ENCODE results near the gene PELI2. TPM values are rescaled to one million over a fixed set of nuclear protein-coding genes. Genes with fewer than 3 reads are reported as not detected.
A peak's percentile ranks its signal among the peaks of the same experiment; 100 is the strongest.
"Not testable (repeated sequence)": the region's sequence is repeated elsewhere in the genome, so short reads cannot be mapped to it uniquely, and the experiment has no call there.

Gene PELI2
- total and polyA plus RNA-seq, 2 experiments from 2014 or later = 8.0 to 24.5 TPM

- no peak for TF ChIP-seq EZH2phosphoT487 (IDR thresholded peaks at IDR 0.05; ENCODE audit: unreplicated experiment)
- TF ChIP-seq JUNB (IDR thresholded peaks at IDR 0.05; ENCODE audit: unreplicated experiment) = no peak
- TF ChIP-seq CREB1 (CRISPR knock-in tag; IDR thresholded peaks at IDR 0.05; ENCODE audit: low read depth) = no peak
- peaks cover 16% of the 10 kb centered on the region; the same call in 2 of the 3 replicates for H3K9me3 Mint-ChIP-seq
- Histone ChIP-seq H3K27me3 (ENCODE audit: insufficient read depth) (no peaks in the 10 kb centered on the region), H3K79me2 (replicated peaks; ENCODE audit: insufficient read depth) (peaks cover 100% of the 10 kb centered on the region), H4K20me1 (replicated peaks; ENCODE audit: insufficient read depth) (0 out of 2 replicates have a peak, but pooled peaks cover 9% of the 10 kb centered on the region), H3K27ac (ENCODE audit: low read depth) (no peak overlapping the region), H2AFZ (no peak overlapping the region), H3K9me2 (ENCODE audit: insufficient read depth) (no peaks in the 10 kb centered on the region), H3K4me3 (no peak overlapping the region), H3K4me1 (ENCODE audit: insufficient read depth) (0 out of 2 replicates have a peak, but pooled peaks cover 6% of the 10 kb centered on the region), H3K4me2 (no peak overlapping the region), H3F3A (replicated peaks; ENCODE audit: low read depth) (no peaks in the 10 kb centered on the region), H3K36me3 (ENCODE audit: insufficient read depth) (no peaks in the 10 kb centered on the region)
- no peaks in the 10 kb centered on the region for H3K27me3 Mint-ChIP-seq (ENCODE audit: insufficient read depth, low read depth, poor library complexity)
- no peak overlapping the region for H3K27ac Mint-ChIP-seq
- H3K36me3 Mint-ChIP-seq (ENCODE audit: low read depth) = peaks cover 25% of the 10 kb centered on the region; the same call in 2 of the 3 replicates
- DNase-seq (ENCODE audit: low spot score) = no peak
- no peak for ATAC-seq
- no peak overlapping the region for H3K4me3 Mint-ChIP-seq
- peaks cover 12% of the 10 kb centered on the region for H3K4me1 Mint-ChIP-seq
These were observed 44.3 kb downstream of the PELI2 start for GRCh38 chr14:56162476-56162875.

GRCh38 chr14:56166579-56166978, 48.4 kb downstream of the PELI2 start:
- H3F3A ChIP-seq (replicated peaks; ENCODE audit: low read depth); H3K27me3 Mint-ChIP-seq (ENCODE audit: insufficient read depth, low read depth, poor library complexity); H3K27ac Mint-ChIP-seq; H3K27ac ChIP-seq (ENCODE audit: low read depth); H3K4me2 ChIP-seq; H2AFZ ChIP-seq; H3K4me3 ChIP-seq; H3K36me3 ChIP-seq (ENCODE audit: insufficient read depth); H3K4me3 Mint-ChIP-seq; H3K9me2 ChIP-seq (ENCODE audit: insufficient read depth); H3K4me1 ChIP-seq (ENCODE audit: insufficient read depth); H3K27me3 ChIP-seq (ENCODE audit: insufficient read depth); ATAC-seq; DNase-seq (ENCODE audit: low spot score); H4K20me1 ChIP-seq (replicated peaks; ENCODE audit: insufficient read depth): not testable (repeated sequence)
- peaks cover 23% of the 10 kb centered on the region for H3K36me3 Mint-ChIP-seq (ENCODE audit: low read depth)
- H3K4me1 Mint-ChIP-seq = peaks cover 12% of the 10 kb centered on the region; the same call in 2 of the 3 replicates
- H3K79me2 ChIP-seq (replicated peaks; ENCODE audit: insufficient read depth) = peaks cover 94% of the 10 kb centered on the region
- peaks cover 16% of the 10 kb centered on the region; the same call in 2 of the 3 replicates for H3K9me3 Mint-ChIP-seq

- no peak overlapping the region for H3K4me3 ChIP-seq
- H3K4me3 Mint-ChIP-seq = no peak overlapping the region
- H3F3A ChIP-seq (replicated peaks; ENCODE audit: low read depth) = no peaks in the 10 kb centered on the region
- 0 out of 2 replicates have a peak, but pooled peaks cover 3% of the 10 kb centered on the region for H4K20me1 ChIP-seq (replicated peaks; ENCODE audit: insufficient read depth)
- peaks cover 14% of the 10 kb centered on the region; the same call in 2 of the 3 replicates for H3K9me3 Mint-ChIP-seq
- H3K27me3 Mint-ChIP-seq (ENCODE audit: insufficient read depth, low read depth, poor library complexity) = no peaks in the 10 kb centered on the region
- no peaks in the 10 kb centered on the region for H3K9me2 ChIP-seq (ENCODE audit: insufficient read depth)
- no peak overlapping the region for H2AFZ ChIP-seq
- H3K4me1 Mint-ChIP-seq = peaks cover 22% of the 10 kb centered on the region
- H3K4me2 ChIP-seq = no peak overlapping the region
- no peak overlapping the region for H3K27ac Mint-ChIP-seq
- H3K36me3 Mint-ChIP-seq (ENCODE audit: low read depth) = peaks cover 18% of the 10 kb centered on the region
- no peaks in the 10 kb centered on the region for H3K27me3 ChIP-seq (ENCODE audit: insufficient read depth)
- no peaks in the 10 kb centered on the region for H3K36me3 ChIP-seq (ENCODE audit: insufficient read depth)
- peak; percentile 32 for DNase-seq (ENCODE audit: low spot score)
- H3K79me2 ChIP-seq (replicated peaks; ENCODE audit: insufficient read depth) = peaks cover 91% of the 10 kb centered on the region
- peak; percentile 50 for ATAC-seq
- H3K4me1 ChIP-seq (ENCODE audit: insufficient read depth) = peaks cover 6% of the 10 kb centered on the region; the same call in 1 of the 2 replicates
- no peak overlapping the region for H3K27ac ChIP-seq (ENCODE audit: low read depth)
- TF ChIP-seq ZNF331 (CRISPR knock-in tag; IDR thresholded peaks at IDR 0.05; ENCODE audit: low read depth) = no peak
- no peak for TF ChIP-seq CTCF (conservative IDR thresholded peaks at IDR 0.05; ENCODE audit: low read depth in 2 of 2)
- TF ChIP-seq ZNF114 (CRISPR knock-in tag; IDR thresholded peaks at IDR 0.05) = no peak
- no peak for TF ChIP-seq ETS1 (IDR thresholded peaks at IDR 0.05)
These were observed 49.9 kb downstream of the PELI2 start for GRCh38 chr14:56168007-56168616.

Measured in GM23338 (cell line).